Keratinocyte (primary cell): ENCODE measurements around the gene VWA5B2. TPM values are rescaled to one million over a fixed set of nuclear protein-coding genes. Genes with fewer than 3 reads are reported as not detected.

Experiments
- DNase-seq: peaks from one replicate; pipeline ENCODE4 v3.0.0-alpha.2; 2011; ENCODE audit warnings: low read depth, missing footprints, low spot score
- FAIRE-seq: peaks from 2 replicates; lab custom pipeline; 2011; peaks lifted over from hg19 to GRCh38; lab: Jason Lieb, UNC
- H2AFZ ChIP-seq: 2 replicates; pipeline ENCODE4 v1.6.0; 2012; ENCODE audit warnings: low read length, control low read depth, inconsistent platforms; ENCODE audit not compliant: control insufficient read depth
- H3K27ac ChIP-seq: 2 replicates; pipeline ENCODE4 v1.5.1; 2011; ENCODE audit warnings: low read length; ENCODE audit not compliant: control insufficient read depth, insufficient read depth
- H3K27me3 ChIP-seq: 3 replicates; pipeline ENCODE4 v1.6.0; 2011; ENCODE audit warnings: low read length; ENCODE audit not compliant: control insufficient read depth, insufficient read depth; ENCODE audit errors: extremely low read depth
- H3K36me3 ChIP-seq, 2 experiments: 2 replicates in 1 of 2; 3 replicates in 1 of 2; pipeline ENCODE4 v1.5.1; 2011; ENCODE audit warnings: low read length in 2 of 2, mild to moderate bottlenecking in 1 of 2; ENCODE audit not compliant: control insufficient read depth in 2 of 2, insufficient read depth in 2 of 2; ENCODE audit errors: extremely low read depth in 1 of 2
- H3K4me1 ChIP-seq: 3 replicates; pipeline ENCODE4 v1.5.1; 2011; ENCODE audit warnings: low read length; ENCODE audit not compliant: control insufficient read depth, insufficient read depth; ENCODE audit errors: extremely low read depth
- H3K4me2 ChIP-seq: 3 replicates; pipeline ENCODE4 v1.6.0; 2011; ENCODE audit warnings: low read depth, low read length; ENCODE audit not compliant: control insufficient read depth, insufficient read depth; ENCODE audit errors: extremely low read depth
- H3K4me3 ChIP-seq, 3 experiments: fragments of 200-600 bp in 1 of 3; sonication (generic) in 1 of 3; 2 replicates in 2 of 3; 3 replicates in 1 of 3; pipeline ENCODE4 v1.5.1; 2011 to 2016; ENCODE audit warnings: low read length in 3 of 3, mild to moderate bottlenecking in 3 of 3, control low read depth in 2 of 3, inconsistent platforms in 1 of 3, low read depth in 1 of 3, mixed read lengths in 1 of 3, mixed run types in 1 of 3, moderate library complexity in 1 of 3; ENCODE audit not compliant: control insufficient read depth in 2 of 3, insufficient read depth in 2 of 3; ENCODE audit errors: extremely low read depth in 1 of 3
- H3K79me2 ChIP-seq: 2 replicates; pipeline ENCODE4 v1.6.0; 2012; ENCODE audit warnings: low read length; ENCODE audit not compliant: control insufficient read depth, insufficient read depth
- H3K9ac ChIP-seq: 3 replicates; pipeline ENCODE4 v1.6.0; 2011; ENCODE audit warnings: low read length; ENCODE audit not compliant: control insufficient read depth, insufficient read depth; ENCODE audit errors: extremely low read depth
- H3K9me1 ChIP-seq: 3 replicates; pipeline ENCODE4 v1.6.0; 2011; ENCODE audit warnings: low read length; ENCODE audit not compliant: control insufficient read depth, insufficient read depth; ENCODE audit errors: extremely low read depth
- H3K9me3 ChIP-seq: 2 replicates; pipeline ENCODE4 v1.5.1; 2012; ENCODE audit warnings: low read depth, low read length; ENCODE audit not compliant: control insufficient read depth
- H4K20me1 ChIP-seq: 3 replicates; pipeline ENCODE4 v1.6.0; 2011; ENCODE audit warnings: low read length; ENCODE audit not compliant: control insufficient read depth, insufficient read depth; ENCODE audit errors: extremely low read depth
- CTCF ChIP-seq, 3 experiments: IDR thresholded peaks in 1 of 3; conservative IDR thresholded peaks in 1 of 3; optimal IDR thresholded peaks in 1 of 3; 2 replicates in 2 of 3; 3 replicates in 1 of 3; pipeline versions ENCODE3 to v1.5.1; 2011; ENCODE audit warnings: low read length in 3 of 3, mild to moderate bottlenecking in 3 of 3, moderate library complexity in 2 of 3, control low read depth in 1 of 3, inconsistent platforms in 1 of 3; ENCODE audit not compliant: insufficient read depth in 2 of 3; ENCODE audit errors: extremely low read depth in 1 of 3
- EZH2 ChIP-seq: IDR thresholded peaks from one replicate; pipeline ENCODE4 v1.6.1; 2012; ENCODE audit warnings: inconsistent platforms, mild to moderate bottlenecking, low read length, moderate library complexity
- dilution Hi-C: fragments of 300-500 bp; cut with MboI; formaldehyde crosslinking; loops from one replicate; pipeline ENCODE4 v1.7.0; 2020; ENCODE audit warnings: low sequenced_read_pairs; ENCODE audit not compliant: extremely low pct_ligation_motif_present
- polyA plus RNA-seq, 5 experiments: library from polyadenylated mRNA; depleted of rRNA in 3 of 5; stranded (reverse) in 3 of 5; stranded (forward) in 1 of 5; unstranded in 1 of 5; fragments of >200 nt; gene quantifications; 1 replicate in 1 of 5; 2 replicates in 3 of 5; 3 replicates in 1 of 5; pipeline versions ENCODE4 v1.2.1 to v1.2.3, GENCODE V29; 2011 to 2012; ENCODE audit warnings: missing spikeins in 2 of 5, low read depth in 1 of 5, low replicate concordance in 1 of 5

The VWA5B2 gene
- polyA plus RNA-seq, 1 donor (not counting 4 experiments of a cell fraction or from before 2014, with no cell fraction given), result not detected

GRCh38 chr3:184239221-184239620, 9.8 kb downstream of the VWA5B2 start:
- H3K9me1 ChIP-seq, result no peaks in the 10 kb centered on the region
- H3K27me3 ChIP-seq, result no peaks in the 10 kb centered on the region
- FAIRE-seq, result no peak
- H3K9me3 ChIP-seq, result no peaks in the 10 kb centered on the region
- peaks cover 1% of the 10 kb centered on the region for H3K4me1 ChIP-seq
- H2AFZ ChIP-seq, result no peak overlapping the region
- dilution Hi-C loops, result no loop called here
- no peak for DNase-seq
- H4K20me1 ChIP-seq, result no peaks in the 10 kb centered on the region
- peaks cover 13 to 15% of the 10 kb centered on the region in 2 experiments for H3K36me3 ChIP-seq
- H3K4me2 ChIP-seq, result no peak overlapping the region
- no peak overlapping the region for H3K9ac ChIP-seq
- H3K4me3 ChIP-seq, result no peak overlapping the region
- TF ChIP-seq CTCF (optimal IDR thresholded peaks at IDR 0.05 in 1 of 3, IDR thresholded peaks at IDR 0.05 in 1 of 3, conservative IDR thresholded peaks at IDR 0.05 in 1 of 3; ENCODE audit: extremely low read depth in 1 of 3, insufficient read depth in 2 of 3, low read length in 3 of 3) (no peak), EZH2 (no peak)
- no peaks in the 10 kb centered on the region for H3K79me2 ChIP-seq
- no peak overlapping the region for H3K27ac ChIP-seq

GRCh38 chr3:184239708-184240107, 10.3 kb downstream of the VWA5B2 start:
- H3K9ac ChIP-seq, result no peak overlapping the region
- H3K9me3 ChIP-seq, result no peaks in the 10 kb centered on the region
- H2AFZ ChIP-seq, result no peak overlapping the region
- H3K27ac ChIP-seq, result no peak overlapping the region
- no peaks in the 10 kb centered on the region for H3K4me1 ChIP-seq
- no peak overlapping the region for H3K4me3 ChIP-seq
- dilution Hi-C loops, result no loop called here
- no peaks in the 10 kb centered on the region for H3K79me2 ChIP-seq
- no peaks in the 10 kb centered on the region for H3K27me3 ChIP-seq
- no peaks in the 10 kb centered on the region for H4K20me1 ChIP-seq
- no peak overlapping the region for H3K4me2 ChIP-seq
- H3K9me1 ChIP-seq, result no peaks in the 10 kb centered on the region
- FAIRE-seq (no peak), DNase-seq (no peak)
- no peak for TF ChIP-seq CTCF (optimal IDR thresholded peaks at IDR 0.05 in 1 of 3, IDR thresholded peaks at IDR 0.05 in 1 of 3, conservative IDR thresholded peaks at IDR 0.05 in 1 of 3; ENCODE audit: extremely low read depth in 1 of 3, insufficient read depth in 2 of 3, low read length in 3 of 3)
- no peak for TF ChIP-seq EZH2
- H3K36me3 ChIP-seq, result peaks cover 16% of the 10 kb centered on the region in 2 experiments
